Occipital lobe (tissue), 3 donors: Measurements from ENCODE around the gene MEGF8. TPM values are rescaled to one million over a fixed set of nuclear protein-coding genes. Genes with fewer than 3 reads are reported as not detected.

Source experiments
- DNase-seq: peaks from one replicate; lab custom pipeline; 2025; lab: John Stamatoyannopoulos, UW
- small RNA-seq: library from RNA; depleted of rRNA; stranded (forward); fragments of <200 nt; gene quantifications from one replicate; pipeline ENCODE3, GENCODE V24; 2014
- total RNA-seq: library from RNA; depleted of rRNA; stranded (reverse); fragments of >200 nt; gene quantifications from one replicate; pipeline ENCODE4 v1.2.3, GENCODE V29; 2014

Gene MEGF8
- total RNA-seq, 1 donor from 2014 or later = 43.7 TPM

- no peak for DNase-seq
These were observed 84.0 kb downstream of the MEGF8 start for GRCh38 chr19:42409477-42409876.

GRCh38 chr19:42410371-42410770 lies 84.9 kb downstream of the MEGF8 start:
- DNase-seq = no peak

- no peak for DNase-seq
These were observed 86.2 kb downstream of the MEGF8 start for GRCh38 chr19:42411581-42412178.

- peak; percentile 58 for DNase-seq
These were observed 86.8 kb downstream of the MEGF8 start for GRCh38 chr19:42412227-42412626.

- peak; percentile 69 for DNase-seq
These were observed 87.2 kb downstream of the MEGF8 start for GRCh38 chr19:42412661-42413076.

GRCh38 chr19:42419309-42419708 lies 93.9 kb downstream of the MEGF8 start:
- no peak for DNase-seq

- no peak for DNase-seq
These were observed 94.7 kb downstream of the MEGF8 start for GRCh38 chr19:42420055-42420544.

GRCh38 chr19:42421101-42421500 lies 95.7 kb downstream of the MEGF8 start:
- DNase-seq = no peak

GRCh38 chr19:42421591-42422031 lies 96.2 kb downstream of the MEGF8 start:
- DNase-seq = no peak

GRCh38 chr19:42422092-42422900 lies 96.9 kb downstream of the MEGF8 start:
- no peak for DNase-seq

GRCh38 chr19:42422901-42423461 lies 97.5 kb downstream of the MEGF8 start:
- DNase-seq = no peak

GRCh38 chr19:42423462-42424344 lies 98.3 kb downstream of the MEGF8 start:
- DNase-seq = peak; percentile 91

GRCh38 chr19:42424345-42424707 lies 98.9 kb downstream of the MEGF8 start:
- DNase-seq = no peak

GRCh38 chr19:42424712-42425131 lies 99.3 kb downstream of the MEGF8 start:
- DNase-seq = no peak

- no peak for DNase-seq
These were observed 101.2 kb downstream of the MEGF8 start for GRCh38 chr19:42426643-42427042.

GRCh38 chr19:42427313-42427712 lies 101.9 kb downstream of the MEGF8 start, which contains the start of gene LIPE:
Gene LIPE, minus strand, starts transcription at chr19:42427388. Its CDS starts 239 bp downstream, at chr19:42427149.
- no peak for DNase-seq

Small RNA genes within 50 kb of the gene (small RNA-seq; reads per million reads assigned to genes)
- not detected for gene MIR8077

Other genes with a start within 250 kb of the MEGF8 start
- gene ZNF574, start 249.5 kb upstream of the MEGF8 start, total RNA-seq = 11.1 TPM
- gene POU2F2, start 193.2 kb upstream of the MEGF8 start, total RNA-seq = 3.0 TPM
- gene DEDD2, start 108.0 kb upstream of the MEGF8 start, total RNA-seq = 20.4 TPM
- gene ZNF526, start 105.3 kb upstream of the MEGF8 start, total RNA-seq = 6.4 TPM
- gene GSK3A, start 83.0 kb upstream of the MEGF8 start, total RNA-seq = 19.7 TPM
- 7.8 TPM for gene ERF, start 70.5 kb upstream of the MEGF8 start, total RNA-seq
- gene CIC, start 56.4 kb upstream of the MEGF8 start, total RNA-seq = 19.5 TPM
- 1.4 TPM for gene PRR19, start 23.5 kb upstream of the MEGF8 start, total RNA-seq
- gene PAFAH1B3, start 23.0 kb upstream of the MEGF8 start, total RNA-seq = 198 TPM
- 47.1 TPM for gene TMEM145, start 12.3 kb upstream of the MEGF8 start, total RNA-seq
- gene CNFN, start 64.7 kb downstream of the MEGF8 start, total RNA-seq = not detected
- 9.2 TPM for gene LIPE, start 101.8 kb downstream of the MEGF8 start, total RNA-seq
- gene CXCL17, start 117.3 kb downstream of the MEGF8 start, total RNA-seq = 0.31 TPM
- gene CEACAM1, start 202.8 kb downstream of the MEGF8 start, total RNA-seq = not detected